Fibroblast of lung (primary cell): ENCODE measurements around the gene UBR4.

Experiments used
- EZH2 ChIP-seq: IDR thresholded peaks from 2 replicates; pipeline ENCODE4 v1.5.1; 2012; ENCODE audit warnings: low read length, control low read depth, mild to moderate bottlenecking; ENCODE audit errors: missing control alignments
- TF ChIP-seq, protein P1 (sequence below), 2 donors: IDR thresholded peaks in 1 of 2; conservative IDR thresholded peaks in 1 of 2; 1 replicate in 1 of 2; 2 replicates in 1 of 2; pipeline ENCODE4 v1.5.1; 2011 to 2012; ENCODE audit warnings: low read length in 2 of 2, control low read depth in 1 of 2, inconsistent platforms in 1 of 2, low read depth in 1 of 2, mild to moderate bottlenecking in 1 of 2

DNA sequence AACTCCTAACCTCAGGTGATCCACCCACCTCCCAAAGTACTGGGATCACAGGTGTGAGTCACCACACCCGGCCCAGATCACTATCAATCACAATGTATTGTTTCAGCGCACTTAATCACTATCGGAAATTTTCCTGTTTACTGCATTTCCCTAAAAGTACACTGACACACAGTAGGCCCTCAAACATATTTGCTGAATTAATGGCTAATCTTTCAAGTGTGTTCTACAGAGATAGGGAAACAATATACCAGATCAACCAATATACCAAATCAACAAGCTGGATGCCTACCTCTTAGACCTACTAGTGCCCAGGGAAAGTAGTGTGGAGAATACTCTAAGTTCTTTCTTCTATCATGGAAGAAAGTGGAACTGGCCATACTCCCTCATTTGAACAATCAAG, 17.1 kb downstream of the UBR4 start:
- TF ChIP-seq, protein P1, sequence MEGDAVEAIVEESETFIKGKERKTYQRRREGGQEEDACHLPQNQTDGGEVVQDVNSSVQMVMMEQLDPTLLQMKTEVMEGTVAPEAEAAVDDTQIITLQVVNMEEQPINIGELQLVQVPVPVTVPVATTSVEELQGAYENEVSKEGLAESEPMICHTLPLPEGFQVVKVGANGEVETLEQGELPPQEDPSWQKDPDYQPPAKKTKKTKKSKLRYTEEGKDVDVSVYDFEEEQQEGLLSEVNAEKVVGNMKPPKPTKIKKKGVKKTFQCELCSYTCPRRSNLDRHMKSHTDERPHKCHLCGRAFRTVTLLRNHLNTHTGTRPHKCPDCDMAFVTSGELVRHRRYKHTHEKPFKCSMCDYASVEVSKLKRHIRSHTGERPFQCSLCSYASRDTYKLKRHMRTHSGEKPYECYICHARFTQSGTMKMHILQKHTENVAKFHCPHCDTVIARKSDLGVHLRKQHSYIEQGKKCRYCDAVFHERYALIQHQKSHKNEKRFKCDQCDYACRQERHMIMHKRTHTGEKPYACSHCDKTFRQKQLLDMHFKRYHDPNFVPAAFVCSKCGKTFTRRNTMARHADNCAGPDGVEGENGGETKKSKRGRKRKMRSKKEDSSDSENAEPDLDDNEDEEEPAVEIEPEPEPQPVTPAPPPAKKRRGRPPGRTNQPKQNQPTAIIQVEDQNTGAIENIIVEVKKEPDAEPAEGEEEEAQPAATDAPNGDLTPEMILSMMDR (conservative IDR thresholded peaks at IDR 0.05 in 1 of 2, IDR thresholded peaks at IDR 0.05 in 1 of 2; ENCODE audit: low read depth in 1 of 2, low read length in 2 of 2) = no peak
- no peak for TF ChIP-seq EZH2
